ENCODE results near the gene PKIG. TPM values are rescaled to one million over a fixed set of nuclear protein-coding genes. Genes with fewer than 3 reads are reported as not detected.
"Not testable (repeated sequence)": the region's sequence is repeated elsewhere in the genome, so short reads cannot be mapped to it uniquely, and the experiment has no call there.

PKIG gene
- total RNA-seq, 1 donor from 2014 or later = 29.5 TPM

GRCh38 chr20:44559302-44559701 is 23.1 kb upstream of the PKIG start:
- Mint-ChIP-seq H3K9me3 (ENCODE audit: unreplicated experiment) (no peaks in the 10 kb centered on the region), H3K4me3 (ENCODE audit: unreplicated experiment) (no peak overlapping the region), H3K4me1 (ENCODE audit: unreplicated experiment) (peaks cover 16% of the 10 kb centered on the region), H3K27me3 (ENCODE audit: unreplicated experiment) (no peaks in the 10 kb centered on the region), H3K27ac (ENCODE audit: unreplicated experiment) (no peak overlapping the region), H3K36me3 (ENCODE audit: unreplicated experiment) (no peaks in the 10 kb centered on the region)
- no peak for DNase-seq (ENCODE audit: extremely low spot score, unreplicated experiment)
- TF ChIP-seq CTCF (IDR thresholded peaks at IDR 0.05) = no peak

GRCh38 chr20:44560229-44560628 is 22.1 kb upstream of the PKIG start:
- Mint-ChIP-seq H3K36me3 (ENCODE audit: unreplicated experiment) (no peaks in the 10 kb centered on the region), H3K27me3 (ENCODE audit: unreplicated experiment) (no peaks in the 10 kb centered on the region), H3K27ac (ENCODE audit: unreplicated experiment) (no peak overlapping the region)

GRCh38 chr20:44560818-44561217 is 21.6 kb upstream of the PKIG start:
- not testable (repeated sequence) for H3K27me3 Mint-ChIP-seq (ENCODE audit: unreplicated experiment); DNase-seq (ENCODE audit: extremely low spot score, unreplicated experiment); H3K4me3 Mint-ChIP-seq (ENCODE audit: unreplicated experiment); H3K27ac Mint-ChIP-seq (ENCODE audit: unreplicated experiment); H3K36me3 Mint-ChIP-seq (ENCODE audit: unreplicated experiment); H3K9me3 Mint-ChIP-seq (ENCODE audit: unreplicated experiment)
- peaks cover 16% of the 10 kb centered on the region for H3K4me1 Mint-ChIP-seq (ENCODE audit: unreplicated experiment)

More at GRCh38 chr20:44560229-44560628, 22.1 kb upstream of the PKIG start:
- TF ChIP-seq CTCF (IDR thresholded peaks at IDR 0.05) = no peak
- peaks cover 16% of the 10 kb centered on the region for H3K4me1 Mint-ChIP-seq (ENCODE audit: unreplicated experiment)
- H3K4me3 Mint-ChIP-seq (ENCODE audit: unreplicated experiment) = no peak overlapping the region
- H3K9me3 Mint-ChIP-seq (ENCODE audit: unreplicated experiment) = no peaks in the 10 kb centered on the region
- DNase-seq (ENCODE audit: extremely low spot score, unreplicated experiment) = no peak

- no peak overlapping the region for H3K4me3 Mint-ChIP-seq (ENCODE audit: unreplicated experiment)
- no peak for DNase-seq (ENCODE audit: extremely low spot score, unreplicated experiment)
- TF ChIP-seq CTCF (IDR thresholded peaks at IDR 0.05) = no peak
Observed at GRCh38 chr20:44561876-44562275, 20.5 kb upstream of the PKIG start.

GRCh38 chr20:44566018-44566417 is 16.4 kb upstream of the PKIG start:
- DNase-seq (ENCODE audit: extremely low spot score, unreplicated experiment) = no peak
- H3K27ac Mint-ChIP-seq (ENCODE audit: unreplicated experiment) = no peak overlapping the region
- no peak for TF ChIP-seq CTCF (IDR thresholded peaks at IDR 0.05)

More at GRCh38 chr20:44561876-44562275, 20.5 kb upstream of the PKIG start:
- Mint-ChIP-seq H3K9me3 (ENCODE audit: unreplicated experiment) (no peaks in the 10 kb centered on the region), H3K27ac (ENCODE audit: unreplicated experiment) (no peak overlapping the region), H3K36me3 (ENCODE audit: unreplicated experiment) (no peaks in the 10 kb centered on the region), H3K27me3 (ENCODE audit: unreplicated experiment) (no peaks in the 10 kb centered on the region), H3K4me1 (ENCODE audit: unreplicated experiment) (peaks cover 16% of the 10 kb centered on the region)

GRCh38 chr20:44566811-44567210 is 15.6 kb upstream of the PKIG start:
- DNase-seq (ENCODE audit: extremely low spot score, unreplicated experiment) = no peak
- H3K27ac Mint-ChIP-seq (ENCODE audit: unreplicated experiment) = no peak overlapping the region

More at GRCh38 chr20:44566018-44566417, 16.4 kb upstream of the PKIG start:
- no peaks in the 10 kb centered on the region for H3K36me3 Mint-ChIP-seq (ENCODE audit: unreplicated experiment)
- no peaks in the 10 kb centered on the region for H3K9me3 Mint-ChIP-seq (ENCODE audit: unreplicated experiment)
- no peaks in the 10 kb centered on the region for H3K27me3 Mint-ChIP-seq (ENCODE audit: unreplicated experiment)
- no peak overlapping the region for H3K4me3 Mint-ChIP-seq (ENCODE audit: unreplicated experiment)
- peaks cover 16% of the 10 kb centered on the region for H3K4me1 Mint-ChIP-seq (ENCODE audit: unreplicated experiment)

More at GRCh38 chr20:44566811-44567210, 15.6 kb upstream of the PKIG start:
- H3K27me3 Mint-ChIP-seq (ENCODE audit: unreplicated experiment) = no peaks in the 10 kb centered on the region
- TF ChIP-seq CTCF (IDR thresholded peaks at IDR 0.05) = no peak
- H3K4me3 Mint-ChIP-seq (ENCODE audit: unreplicated experiment) = no peak overlapping the region
- H3K9me3 Mint-ChIP-seq (ENCODE audit: unreplicated experiment) = no peaks in the 10 kb centered on the region
- H3K36me3 Mint-ChIP-seq (ENCODE audit: unreplicated experiment) = no peaks in the 10 kb centered on the region
- peaks cover 20% of the 10 kb centered on the region for H3K4me1 Mint-ChIP-seq (ENCODE audit: unreplicated experiment)
